Stimulated activated naive CD4-positive, alpha-beta T cell (primary cell): ENCODE results near the gene CD177.
"Not testable (repeated sequence)": the region's sequence is repeated elsewhere in the genome, so short reads cannot be mapped to it uniquely, and the experiment has no call there.

Source experiments
- DNase-seq, 6 experiments: peaks; one replicate each; lab custom pipeline; 2025; lab: John Stamatoyannopoulos, UW

CD177 gene

DNA sequence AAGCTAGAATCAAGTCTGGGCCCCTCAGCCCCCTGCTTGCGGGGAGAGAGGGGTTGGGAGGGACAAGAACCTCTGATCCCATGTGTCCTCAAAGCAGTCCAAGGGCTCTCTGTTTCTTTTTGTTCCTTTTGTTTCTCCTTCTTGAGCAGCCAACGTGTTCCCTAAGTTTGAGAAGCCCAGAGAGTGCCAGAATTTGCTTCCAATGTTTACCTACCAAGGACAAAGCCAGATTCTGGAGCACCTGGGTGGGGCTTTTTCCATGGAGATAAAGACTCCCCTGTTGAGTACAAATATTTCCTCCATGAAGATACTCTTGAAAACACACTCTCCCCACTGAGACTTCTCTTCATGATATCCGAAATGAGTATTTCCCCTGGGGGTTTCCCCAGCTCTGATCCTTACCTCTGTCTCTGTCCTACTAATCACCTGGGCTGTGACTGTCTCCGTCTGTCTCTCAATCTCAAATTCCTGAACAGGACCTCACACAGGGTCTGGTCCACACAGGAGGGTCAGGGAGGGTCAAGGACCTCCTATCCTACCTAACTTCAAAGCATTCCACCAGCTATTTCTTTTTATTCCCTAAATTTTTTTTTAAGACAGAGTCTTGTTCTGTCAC lies 27.4 kb downstream of the CD177 start:
- DNase-seq = no peak

GRCh38 chr19:43382586-43383216 lies 29.2 kb downstream of the CD177 start:
- DNase-seq = not testable (repeated sequence)

GRCh38 chr19:43383254-43383653 lies 29.8 kb downstream of the CD177 start:
- DNase-seq = not testable (repeated sequence)

DNA sequence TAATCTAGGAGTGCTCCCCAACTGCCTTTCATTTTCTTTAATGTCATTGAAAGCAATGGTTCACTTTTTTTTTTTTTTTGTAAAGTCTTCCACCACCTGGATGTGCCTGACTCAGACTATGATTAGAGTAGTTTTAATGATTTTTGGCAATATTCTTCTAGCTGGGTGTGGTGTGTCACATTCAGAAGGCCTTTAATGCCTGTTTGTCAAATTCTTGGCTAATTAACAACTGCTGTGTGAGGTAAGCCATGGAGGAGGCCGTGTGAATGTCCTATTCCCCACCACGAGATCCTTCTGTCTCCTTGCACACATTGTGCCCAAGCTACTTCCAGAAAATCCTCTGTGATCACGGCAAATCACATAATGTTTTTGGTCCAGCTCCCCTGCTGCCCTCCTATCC lies 30.3 kb downstream of the CD177 start:
- not testable (repeated sequence) for DNase-seq

DNA sequence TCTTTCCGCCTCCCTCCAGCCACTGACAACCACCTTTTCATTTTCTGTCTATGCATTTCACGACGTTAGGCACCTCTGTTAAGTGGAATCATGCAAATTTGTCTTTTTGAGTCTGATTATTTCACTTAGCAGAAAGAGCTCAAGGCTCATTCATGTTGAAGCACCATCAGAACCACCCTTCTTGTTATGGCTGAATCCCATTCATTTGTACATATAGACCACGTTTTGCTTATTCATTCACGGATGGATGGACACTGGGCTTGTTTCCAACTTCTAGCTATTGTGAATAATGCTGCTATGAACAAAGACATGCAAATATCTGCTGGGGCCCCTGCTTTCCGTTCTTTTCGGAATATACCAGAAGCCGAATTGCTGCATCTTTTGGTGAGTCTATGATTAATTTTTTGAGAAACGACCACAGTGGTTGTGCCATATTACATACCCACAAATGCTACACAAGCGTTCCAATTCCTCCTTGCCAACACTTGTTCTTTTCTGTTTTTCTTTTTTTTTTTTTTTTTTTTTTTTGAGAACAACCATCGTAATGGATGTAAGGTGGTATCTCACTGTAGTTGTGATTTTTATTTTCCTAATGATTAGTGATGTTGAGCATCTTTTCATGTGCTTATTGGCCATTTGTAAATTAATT lies 37.5 kb downstream of the CD177 start:
- not testable (repeated sequence) for DNase-seq

GRCh38 chr19:43391552-43391935 lies 38.1 kb downstream of the CD177 start:
- DNase-seq = not testable (repeated sequence)

DNA sequence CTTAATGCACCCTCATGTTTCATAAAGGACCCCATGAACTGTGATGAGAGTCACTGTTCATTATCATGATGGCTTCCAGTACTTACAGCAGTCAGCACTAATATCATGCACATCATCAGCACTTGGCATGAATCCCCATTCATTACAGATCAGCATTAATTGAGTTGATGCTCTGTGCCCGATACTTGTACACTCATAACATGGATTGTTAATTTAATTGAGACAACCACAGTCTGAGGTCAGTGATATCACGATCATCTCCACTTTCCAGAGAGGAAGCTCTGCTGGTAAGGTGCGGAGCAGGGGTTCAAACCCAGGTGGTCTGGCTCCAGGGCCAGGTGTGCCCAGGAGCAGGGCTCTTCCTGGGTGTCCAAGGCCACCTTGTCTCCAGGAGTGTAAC lies 40.0 kb downstream of the CD177 start:
- DNase-seq = not testable (repeated sequence)

DNA sequence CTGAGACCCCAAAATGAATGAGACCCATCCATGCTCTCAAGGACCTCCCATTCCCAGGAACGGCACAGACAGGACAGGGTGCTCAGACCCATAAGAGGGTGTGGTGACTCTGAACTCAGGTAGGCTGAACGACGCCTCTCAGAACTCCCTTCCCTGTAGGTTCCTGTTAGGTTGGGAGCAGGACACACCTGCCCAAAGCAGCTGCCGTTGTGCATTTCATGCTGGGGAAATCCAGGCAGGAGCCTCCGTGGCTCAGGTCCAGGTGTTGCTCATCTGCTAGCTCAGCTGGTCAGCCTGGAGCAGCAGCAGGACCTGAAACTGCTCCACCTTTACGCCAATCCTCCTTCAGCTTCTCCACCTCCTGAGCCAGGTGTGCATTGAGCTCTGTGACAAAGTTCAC lies 42.1 kb downstream of the CD177 start:
- DNase-seq = no peak

DNA sequence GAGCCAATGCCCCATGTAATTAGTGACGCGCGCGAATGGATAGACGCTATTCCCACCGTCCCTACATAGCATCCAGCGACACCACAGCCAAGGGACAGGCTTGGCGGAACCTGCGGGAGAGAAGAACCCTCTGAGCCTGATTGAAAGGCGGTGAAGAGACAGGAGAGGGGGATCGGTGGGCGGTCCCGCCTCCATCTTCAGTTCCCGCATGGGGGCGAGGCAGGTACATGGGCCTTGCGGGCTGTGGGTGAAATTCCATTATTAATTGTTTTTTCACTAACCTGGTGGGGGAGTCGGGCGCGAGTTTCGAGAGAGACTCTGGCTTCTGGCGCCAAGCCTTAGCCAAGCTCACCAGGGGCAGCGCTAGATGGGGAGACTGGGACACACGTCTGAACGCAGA lies 52.8 kb downstream of the CD177 start:
- DNase-seq = no peak

DNA sequence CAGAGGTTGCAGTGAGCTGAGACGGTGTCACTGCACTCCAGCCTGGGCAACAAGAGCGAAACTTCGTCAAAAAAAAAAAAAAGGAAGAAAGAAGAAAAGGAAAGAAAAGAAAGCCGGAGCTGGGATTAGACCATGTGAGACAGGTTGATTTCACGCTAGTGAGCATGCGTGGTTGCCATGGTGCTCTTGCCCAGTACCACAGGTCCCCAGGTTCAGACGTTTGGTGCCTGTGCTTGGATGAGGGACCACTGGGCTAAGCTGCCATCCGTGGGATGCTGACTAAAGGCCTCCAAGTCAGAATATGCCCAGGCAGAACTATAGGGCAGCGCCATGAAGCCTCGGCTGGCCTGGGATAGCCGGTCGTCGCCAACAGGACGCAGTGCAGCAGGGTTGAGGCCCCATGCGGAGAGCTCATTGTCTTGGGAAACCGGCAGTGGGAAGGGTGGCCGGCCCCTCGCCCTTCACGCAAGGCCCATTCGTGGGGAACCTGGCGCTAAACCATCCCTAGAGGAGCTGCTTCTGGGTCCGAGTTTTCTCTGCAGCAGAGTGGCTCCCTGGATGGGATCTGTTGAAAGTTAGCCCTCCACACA lies 54.0 kb downstream of the CD177 start:
- DNase-seq = no peak

DNA sequence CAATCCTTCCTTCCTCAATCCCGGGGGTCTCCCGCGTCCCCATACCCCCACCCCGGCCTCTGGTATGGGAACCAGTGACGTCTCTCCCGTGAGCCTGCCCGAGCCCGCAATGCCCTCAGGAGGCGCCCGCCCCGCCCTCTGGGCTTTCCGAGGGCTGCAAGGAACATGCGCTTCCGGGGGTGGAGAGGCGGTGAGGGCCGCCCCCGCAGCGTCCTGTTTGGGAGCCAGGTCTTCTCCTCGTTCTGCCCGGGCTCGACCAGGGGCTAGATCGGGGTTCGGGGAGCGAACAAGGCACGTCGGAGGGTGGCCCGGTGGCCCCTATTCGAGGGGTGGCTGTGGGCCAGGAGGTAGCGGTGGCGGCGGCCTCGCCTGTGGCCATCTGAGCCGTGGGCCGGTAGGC lies 54.6 kb downstream of the CD177 start:
- no peak for DNase-seq

DNA sequence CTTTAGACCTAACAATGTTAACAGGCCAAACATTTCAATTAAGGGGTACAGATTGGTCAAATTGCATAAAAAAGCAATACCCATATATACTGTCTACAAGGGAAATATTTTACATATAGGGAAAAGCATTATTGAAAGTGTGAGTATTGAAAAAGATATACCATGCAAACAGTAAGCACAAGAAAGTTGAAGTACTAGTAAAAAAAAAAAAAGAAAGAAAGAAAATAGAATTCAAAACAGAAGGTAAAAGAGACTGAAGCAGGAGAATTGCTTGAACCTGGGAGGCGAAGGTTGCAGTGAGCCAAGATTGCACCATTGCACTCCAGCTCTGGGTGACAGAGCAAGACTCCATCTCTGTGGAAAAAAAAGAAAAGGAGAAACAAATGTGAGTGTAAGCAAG lies 55.9 kb downstream of the CD177 start:
- DNase-seq = no peak

GRCh38 chr19:43412441-43412840 lies 59.0 kb downstream of the CD177 start:
- DNase-seq = no peak
